ENCODE measurements around the gene UNC93A.
"Not testable (repeated sequence)": the region's sequence is repeated elsewhere in the genome, so short reads cannot be mapped to it uniquely, and the experiment has no call there.

The UNC93A gene

GRCh38 chr6:167345960-167346359 is 54.8 kb downstream of the UNC93A start:
- DNase-seq: no peak

DNA sequence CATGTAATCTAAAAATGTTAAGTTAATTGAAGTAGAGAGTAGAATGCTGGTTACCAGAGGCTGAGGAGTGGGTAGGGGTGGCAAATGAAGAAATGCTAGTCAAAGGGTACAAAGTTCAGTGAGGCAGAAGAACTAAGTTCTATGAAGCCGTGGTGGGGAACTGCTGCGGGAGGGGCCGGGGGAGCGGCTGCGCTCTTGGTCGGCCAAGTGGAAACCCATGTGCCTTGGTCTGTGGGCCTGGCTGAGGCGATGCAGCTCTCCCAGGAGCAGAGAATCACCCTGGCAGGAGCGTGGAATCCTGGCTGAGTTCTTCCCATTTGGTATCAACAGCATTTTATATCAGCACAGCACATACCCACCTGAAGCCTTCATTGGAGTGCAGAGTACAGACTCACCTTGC is 56.1 kb downstream of the UNC93A start:
- no peak for DNase-seq

DNA sequence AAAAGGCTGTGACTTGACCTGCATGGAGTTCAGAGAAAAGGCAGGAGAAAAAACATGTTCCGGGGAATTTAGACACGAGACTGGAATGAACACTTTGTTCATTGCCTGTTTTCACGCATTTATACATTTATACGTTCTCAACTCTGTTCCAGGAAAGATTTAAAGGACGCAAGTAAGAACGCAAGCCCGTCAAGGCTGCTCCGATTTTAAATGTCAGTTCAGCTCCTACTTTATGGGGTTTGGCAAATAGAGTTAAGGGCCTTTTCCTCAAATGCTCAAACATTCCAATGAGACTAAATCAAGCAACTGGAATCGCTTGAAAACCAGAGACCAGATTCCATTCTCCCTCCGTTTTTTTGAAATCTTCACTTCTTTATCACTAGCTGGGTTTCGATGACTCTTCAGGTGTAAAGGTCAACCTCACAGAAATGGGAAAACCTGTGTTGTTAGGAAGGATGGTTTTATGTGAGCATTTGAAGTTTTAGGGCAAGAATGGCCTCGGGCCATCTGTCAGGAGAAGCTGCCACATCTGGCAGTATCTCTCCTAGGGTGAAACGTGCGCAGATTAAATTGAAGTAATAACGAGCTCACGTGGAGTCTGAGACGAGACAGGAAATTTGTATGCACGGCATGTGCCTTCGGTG is 58.6 kb downstream of the UNC93A start:
- no peak for DNase-seq

DNA sequence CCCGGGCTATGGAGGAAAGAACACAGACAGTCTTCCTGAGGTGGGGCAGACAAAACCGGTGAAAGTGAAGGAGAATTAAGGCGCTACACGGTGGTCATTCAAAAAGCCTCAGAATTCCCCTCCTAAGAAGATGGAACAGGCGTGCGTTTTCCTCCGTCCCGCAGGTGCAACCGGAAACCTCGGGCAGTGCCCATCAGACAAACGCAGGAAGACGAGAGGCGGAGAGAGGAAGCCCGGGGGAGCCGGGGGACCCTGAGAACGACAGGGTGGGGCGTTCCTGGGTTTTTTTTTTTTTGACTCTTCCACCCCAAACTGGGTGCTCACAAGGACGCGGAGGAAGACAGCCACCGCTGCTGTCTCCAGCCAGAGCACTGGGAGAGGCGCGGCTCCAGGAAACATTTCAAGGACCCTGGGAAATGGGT is 59.2 kb downstream of the UNC93A start:
- DNase-seq: peak in 1 of 2 donors; percentile 2

- DNase-seq: peak; percentile 72 to 82
These were observed 59.9 kb downstream of the UNC93A start for GRCh38 chr6:167350731-167351655.

DNA sequence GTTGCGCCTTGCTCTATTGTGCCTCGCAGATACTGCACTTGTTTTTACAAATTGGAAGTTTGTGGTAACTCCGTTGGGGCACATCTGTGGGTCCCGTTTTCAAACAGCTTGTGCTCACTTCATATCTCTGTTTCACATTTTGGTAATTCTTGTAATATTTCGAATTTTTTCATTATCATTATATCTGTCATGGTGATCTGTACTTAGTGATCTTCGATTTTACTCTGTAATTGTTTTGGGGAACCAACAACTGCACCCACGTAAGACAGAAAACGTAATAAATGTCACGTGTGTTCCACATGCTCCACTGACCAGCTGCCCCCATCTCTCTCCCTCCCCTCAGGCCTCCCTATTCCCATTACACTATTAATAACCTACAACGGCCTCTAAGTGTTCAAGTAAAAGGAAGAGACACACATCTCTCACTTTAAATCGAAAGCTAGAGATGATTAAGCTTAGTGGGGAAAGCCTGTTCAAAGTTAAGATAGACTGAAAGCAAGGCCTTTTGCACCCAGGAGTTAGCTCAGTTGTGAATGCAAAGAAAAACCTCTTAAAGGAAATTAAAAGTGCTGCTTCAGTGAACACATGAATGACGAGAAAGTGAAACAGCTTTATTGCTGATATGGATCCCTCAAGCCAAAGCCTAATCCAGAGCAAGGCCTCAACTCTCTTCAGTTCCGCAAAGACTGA is 60.7 kb downstream of the UNC93A start:
- no peak for DNase-seq

- no peak for DNase-seq
These were observed 65.8 kb downstream of the UNC93A start for GRCh38 chr6:167356874-167357273.

GRCh38 chr6:167358394-167358793 is 67.3 kb downstream of the UNC93A start:
- not testable (repeated sequence) for DNase-seq

DNA sequence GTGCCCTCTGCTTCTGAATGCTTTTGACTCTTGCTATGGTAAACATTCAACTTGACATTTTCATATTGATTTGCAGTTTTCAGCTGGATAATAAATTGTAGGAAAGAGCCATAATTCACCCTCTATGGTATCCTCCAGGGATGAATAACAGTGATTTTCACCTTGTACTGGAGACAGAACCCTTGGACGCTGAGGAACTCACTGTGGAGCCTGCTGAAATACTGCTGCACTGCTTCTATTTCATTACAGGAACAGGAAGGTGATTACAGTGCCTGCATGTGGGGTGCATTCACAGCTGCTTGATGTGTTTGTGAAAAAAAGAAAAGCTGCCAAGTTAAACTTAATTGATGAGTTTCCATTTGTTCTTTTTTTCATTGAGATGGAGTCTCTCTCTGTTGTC is 70.1 kb downstream of the UNC93A start:
- not testable (repeated sequence) for DNase-seq

All from CD4-positive, alpha-beta T cell treated with Interleukin-1 beta for 1 hour (primary cell).